ENCODE results near the gene HSD11B2. TPM values are rescaled to one million over a fixed set of nuclear protein-coding genes. Genes with fewer than 3 reads are reported as not detected.

Gene HSD11B2
- total RNA-seq, 1 experiment from 2014 or later, result 33.5 TPM

- H4K20me1 ChIP-seq (ENCODE audit: control insufficient read depth, insufficient read depth, insufficient read length), result no peaks in the 10 kb centered on the region
- no peak overlapping the region for H3K9ac ChIP-seq (ENCODE audit: extremely low read depth, insufficient read length, low read length)
Measured at GRCh38 chr16:67451704-67452435, 20.9 kb downstream of the HSD11B2 start.

More at GRCh38 chr16:67451704-67452435, 20.9 kb downstream of the HSD11B2 start:
- Histone ChIP-seq H2BK12ac (ENCODE audit: insufficient read length, low read depth, low read length) (no peak overlapping the region), H3T11ph (ENCODE audit: low read length) (no peak overlapping the region), H3K79me2 (ENCODE audit: insufficient read depth, low read length) (no peaks in the 10 kb centered on the region), H3K4me1 (ENCODE audit: insufficient read depth, low read length) (no peaks in the 10 kb centered on the region), H3K23me2 (ENCODE audit: insufficient read length, low read depth, low read length, poor library complexity, severe bottlenecking) (no peaks in the 10 kb centered on the region), H2BK5ac (ENCODE audit: insufficient read length, low read length) (no peak overlapping the region), H4K91ac (ENCODE audit: insufficient read length, low read depth, low read length) (no peak overlapping the region), H2BK120ac (ENCODE audit: low read depth, low read length, poor library complexity, severe bottlenecking) (no peak overlapping the region), H2AFZ (ENCODE audit: low read length) (no peak overlapping the region), H3K18ac (ENCODE audit: insufficient read length, low read depth, low read length) (no peak overlapping the region), H2BK15ac (ENCODE audit: low read depth, low read length) (no peak overlapping the region), H3K9me3 (ENCODE audit: control insufficient read depth, low read depth, low read length) (no peaks in the 10 kb centered on the region), H4K8ac (replicated peaks; ENCODE audit: insufficient read length, low read depth, low read length) (no peak overlapping the region), H2BK20ac (ENCODE audit: low read depth, low read length, poor library complexity, severe bottlenecking) (no peak overlapping the region), H3K14ac (ENCODE audit: insufficient read depth, low read length) (no peak overlapping the region), H4K5ac (ENCODE audit: insufficient read length, low read depth, low read length) (no peak overlapping the region), H3K27me3 (ENCODE audit: insufficient read depth, low read length) (no peaks in the 10 kb centered on the region), H3K23ac (ENCODE audit: insufficient read length, low read depth, low read length) (no peak overlapping the region), H3K4ac (ENCODE audit: low read depth, low read length) (no peak overlapping the region), H3K4me2 (ENCODE audit: insufficient read depth, insufficient read length, low read length) (no peak overlapping the region), H2AK5ac (ENCODE audit: insufficient read length, low read length) (no peak overlapping the region), H3K56ac (ENCODE audit: insufficient read length, low read depth, low read length) (no peak overlapping the region), H3K79me1 (ENCODE audit: insufficient read depth, low read depth, low read length, poor library complexity, severe bottlenecking) (no peaks in the 10 kb centered on the region), H3K27ac (ENCODE audit: insufficient read length, low read depth, low read length) (no peak overlapping the region)
- DNase-seq, result no peak
- WGBS (ENCODE audit: extremely low coverage, insufficient read length, low lambda C conversion rate), result no CpG with 5 or more reads among the region's 2 CpGs
- Mint-ChIP-seq H3K36me3 (ENCODE audit: insufficient read depth in 1 of 3, low read depth in 3 of 3) (peaks cover 4 to 24% (median 5%) of the 10 kb centered on the region in 3 experiments; a peak in 6 of 7 replicates), H3K4me3 (no peak overlapping the region; a peak in 1 of 5 replicates), H3K4me1 (peaks cover 4 to 10% of the 10 kb centered on the region in 2 experiments; a peak in 3 of 4 replicates), H3K27ac (no peak overlapping the region), H3K9me3 (no peaks in the 10 kb centered on the region), H3K27me3 (ENCODE audit: low read depth) (no peaks in the 10 kb centered on the region)
- TF ChIP-seq, protein P1, sequence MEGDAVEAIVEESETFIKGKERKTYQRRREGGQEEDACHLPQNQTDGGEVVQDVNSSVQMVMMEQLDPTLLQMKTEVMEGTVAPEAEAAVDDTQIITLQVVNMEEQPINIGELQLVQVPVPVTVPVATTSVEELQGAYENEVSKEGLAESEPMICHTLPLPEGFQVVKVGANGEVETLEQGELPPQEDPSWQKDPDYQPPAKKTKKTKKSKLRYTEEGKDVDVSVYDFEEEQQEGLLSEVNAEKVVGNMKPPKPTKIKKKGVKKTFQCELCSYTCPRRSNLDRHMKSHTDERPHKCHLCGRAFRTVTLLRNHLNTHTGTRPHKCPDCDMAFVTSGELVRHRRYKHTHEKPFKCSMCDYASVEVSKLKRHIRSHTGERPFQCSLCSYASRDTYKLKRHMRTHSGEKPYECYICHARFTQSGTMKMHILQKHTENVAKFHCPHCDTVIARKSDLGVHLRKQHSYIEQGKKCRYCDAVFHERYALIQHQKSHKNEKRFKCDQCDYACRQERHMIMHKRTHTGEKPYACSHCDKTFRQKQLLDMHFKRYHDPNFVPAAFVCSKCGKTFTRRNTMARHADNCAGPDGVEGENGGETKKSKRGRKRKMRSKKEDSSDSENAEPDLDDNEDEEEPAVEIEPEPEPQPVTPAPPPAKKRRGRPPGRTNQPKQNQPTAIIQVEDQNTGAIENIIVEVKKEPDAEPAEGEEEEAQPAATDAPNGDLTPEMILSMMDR (conservative IDR thresholded peaks at IDR 0.05), result no peak

Data from H9 (cell line).